GM21367 (cell line): ENCODE results near the gene FANCE.

Experiments used
- ATAC-seq: cut with Tn5 transposase; IDR thresholded peaks from one replicate; pipeline ENCODE4 v1.9.1; 2021; ENCODE audit not compliant: unreplicated experiment

Gene FANCE

DNA sequence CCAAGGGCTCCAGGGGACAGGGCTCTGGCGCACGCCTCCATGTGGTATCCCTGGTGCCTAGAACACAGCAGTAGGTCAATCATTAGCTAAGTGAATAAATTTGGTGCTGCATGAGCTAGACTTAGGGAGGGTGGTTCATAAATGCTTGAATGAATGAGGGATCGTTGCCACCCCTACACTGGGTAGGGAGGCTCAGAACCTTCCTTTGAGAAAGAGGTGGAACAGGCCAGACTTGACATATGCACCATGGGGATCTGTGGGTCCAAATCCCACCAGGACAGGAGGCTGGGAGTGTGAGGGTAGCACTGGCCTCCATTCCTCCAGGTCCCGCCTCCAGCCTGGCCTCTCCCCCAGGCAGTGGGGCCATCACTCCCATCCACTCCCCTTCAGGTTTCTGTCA lies 30.9 kb downstream of the FANCE start:
- no peak for ATAC-seq

- ATAC-seq = no peak
Observed at GRCh38 chr6:35483490-35483889, 31.4 kb downstream of the FANCE start.

DNA sequence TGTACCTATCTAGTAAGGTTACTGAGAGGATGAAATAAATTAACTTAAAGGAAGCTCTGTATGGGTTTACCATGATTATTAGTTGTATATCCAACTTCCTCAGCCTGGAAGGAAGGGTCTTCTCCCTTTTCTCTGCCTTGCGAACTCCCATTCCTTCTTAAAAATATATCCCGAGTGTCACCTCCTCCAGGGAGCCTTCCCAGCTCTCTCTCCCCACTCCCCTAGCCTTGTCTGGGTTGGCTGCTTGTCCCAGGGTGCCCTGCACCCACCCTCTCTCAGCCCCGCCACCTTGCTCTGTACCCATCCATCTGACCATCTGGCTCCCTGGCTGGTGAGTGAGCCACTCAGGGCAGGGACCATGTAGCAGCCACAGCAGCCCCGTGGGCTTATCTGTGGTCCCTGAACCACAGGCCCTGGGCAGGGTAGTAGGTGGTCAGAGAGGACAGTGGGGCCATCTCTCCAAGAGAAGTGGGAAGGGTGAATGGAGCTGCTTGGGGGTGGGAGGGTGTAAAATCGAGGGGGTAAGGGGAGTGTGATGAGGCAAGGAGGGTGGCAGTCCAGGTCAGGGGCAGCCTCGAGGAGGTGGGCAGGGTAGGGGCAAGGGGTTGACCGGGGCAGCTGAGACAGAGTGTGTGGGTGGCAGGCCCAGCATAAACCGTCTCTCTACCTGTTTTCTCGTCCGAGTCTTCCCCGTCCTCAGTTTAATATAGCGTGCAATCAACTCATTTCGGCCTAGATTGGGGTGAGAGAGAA lies 31.9 kb downstream of the FANCE start:
- ATAC-seq = no peak

DNA sequence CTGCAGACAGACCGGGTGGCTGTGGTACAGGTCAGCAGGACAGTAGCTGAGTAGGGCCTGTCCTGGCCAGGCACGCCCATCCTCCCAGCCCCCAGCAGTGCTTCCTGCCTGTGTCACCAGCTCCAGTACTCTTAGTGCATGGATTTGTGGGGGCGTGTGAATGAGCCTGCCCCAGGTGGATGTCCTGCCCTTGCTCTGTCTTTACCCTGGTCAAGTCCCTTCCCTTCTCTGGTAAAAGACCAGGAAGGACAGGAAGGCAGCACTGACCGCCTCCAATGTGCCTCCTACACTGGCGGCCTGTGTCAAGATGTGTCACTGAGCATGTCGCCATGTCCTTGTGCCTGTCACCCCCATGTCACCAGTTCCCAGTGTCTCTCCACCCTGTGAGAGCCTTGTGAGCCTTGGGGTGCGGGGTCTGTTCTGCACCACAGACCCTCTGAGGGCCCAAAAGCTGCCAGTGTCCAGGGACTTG lies 32.8 kb downstream of the FANCE start:
- no peak for ATAC-seq

GRCh38 chr6:35485402-35485877 lies 33.3 kb downstream of the FANCE start:
- ATAC-seq = no peak

GRCh38 chr6:35486005-35486925 lies 34.1 kb downstream of the FANCE start:
- no peak for ATAC-seq

DNA sequence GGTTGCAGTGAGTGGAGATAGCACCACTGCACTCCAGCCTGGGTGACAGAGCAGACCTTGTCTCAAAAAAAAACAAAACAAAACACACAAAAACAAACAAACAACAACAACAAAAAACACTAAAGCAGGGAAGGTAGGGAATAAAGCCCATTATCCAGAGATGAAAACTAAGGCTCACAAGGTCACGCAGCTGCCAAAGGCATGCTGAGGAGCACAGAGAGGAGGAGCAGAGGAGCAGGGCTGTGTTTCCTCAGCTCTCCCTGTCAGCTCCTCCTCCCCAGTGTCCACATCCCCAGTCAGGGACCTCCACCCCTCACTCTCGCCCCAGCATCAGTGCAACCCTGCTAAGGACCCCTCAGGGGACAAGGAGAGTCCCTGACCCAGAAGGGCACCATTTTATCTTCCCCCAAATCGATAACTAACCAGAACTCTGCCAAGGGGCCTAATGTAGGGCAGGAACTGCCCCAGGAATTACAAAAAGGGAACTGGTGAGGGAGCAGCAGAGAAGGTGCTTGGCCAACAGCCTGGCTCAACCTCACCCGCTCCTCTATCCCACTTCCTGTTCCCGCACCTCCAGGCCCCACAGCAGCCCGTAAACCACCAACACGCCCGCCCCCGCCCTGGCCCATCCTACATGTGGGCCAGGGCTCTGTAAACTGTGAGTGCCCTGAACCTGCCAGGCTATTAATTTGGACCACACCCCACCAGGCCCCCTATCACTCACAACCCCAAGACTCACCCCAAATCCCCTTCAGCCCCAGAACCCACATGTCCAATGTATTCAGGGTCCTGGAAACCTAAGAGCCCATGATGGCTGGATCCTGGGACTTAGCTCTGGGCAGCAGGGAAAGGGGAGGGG lies 35.7 kb downstream of the FANCE start:
- no peak for ATAC-seq

GRCh38 chr6:35488517-35488862 lies 36.4 kb downstream of the FANCE start:
- ATAC-seq = no peak

DNA sequence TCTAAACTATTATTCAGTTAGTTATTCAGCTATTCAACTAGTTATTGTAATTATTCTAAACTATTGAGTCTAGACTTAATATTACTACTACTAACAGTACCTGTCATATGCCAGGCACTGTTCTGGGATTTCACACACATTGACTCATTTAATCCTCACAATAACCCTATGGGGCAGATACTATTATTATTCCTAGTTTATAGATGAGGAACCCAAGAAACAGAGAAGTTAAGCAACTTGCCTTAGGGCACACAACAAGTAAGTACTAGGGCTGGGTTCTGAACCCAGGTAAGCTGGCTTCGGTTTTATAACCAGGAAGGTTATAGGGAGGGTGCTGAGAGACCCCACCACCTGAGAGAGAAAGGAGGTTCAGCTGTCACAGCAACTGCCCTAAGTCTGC lies 36.9 kb downstream of the FANCE start:
- no peak for ATAC-seq

GRCh38 chr6:35489995-35490791 lies 38.1 kb downstream of the FANCE start:
- ATAC-seq = no peak

GRCh38 chr6:35490821-35491557 lies 38.9 kb downstream of the FANCE start:
- ATAC-seq = no peak

- ATAC-seq = no peak
Observed at GRCh38 chr6:35491558-35492257, 39.6 kb downstream of the FANCE start.

- no peak for ATAC-seq
Observed at GRCh38 chr6:35492258-35492973, 40.3 kb downstream of the FANCE start.

- ATAC-seq = no peak
Observed at GRCh38 chr6:35492974-35493284, 40.8 kb downstream of the FANCE start.

DNA sequence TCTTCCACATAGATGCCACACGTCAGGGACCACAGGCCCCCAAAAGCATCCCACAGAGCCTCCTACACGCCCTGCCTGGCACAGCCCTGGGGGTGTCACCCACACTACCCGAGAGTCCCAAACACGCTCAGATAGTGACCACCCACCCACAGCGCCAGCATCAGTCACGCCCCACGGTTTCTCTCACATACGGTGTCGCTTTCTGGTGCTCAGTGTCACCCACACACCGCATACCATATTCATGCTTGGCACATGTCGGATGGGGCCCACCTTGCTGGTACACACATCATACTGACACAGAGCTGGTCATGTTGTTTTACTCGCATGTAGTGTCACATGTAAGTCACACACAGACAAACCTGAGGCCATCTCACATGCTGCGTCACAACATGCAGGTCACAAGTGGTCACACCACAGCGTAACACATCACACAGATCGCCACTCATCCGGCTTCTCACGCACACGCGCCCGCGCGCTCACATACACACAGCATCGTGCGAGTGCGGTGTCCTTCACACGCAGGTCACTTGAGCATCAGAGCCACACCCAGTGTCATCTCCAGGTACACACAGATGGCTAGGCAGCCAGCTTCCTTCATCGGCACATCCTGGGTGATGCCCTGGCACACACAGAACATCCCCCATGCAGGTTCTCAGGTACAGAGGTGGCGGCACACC lies 41.3 kb downstream of the FANCE start:
- no peak for ATAC-seq

GRCh38 chr6:35494161-35494563 lies 42.0 kb downstream of the FANCE start:
- no peak for ATAC-seq

DNA sequence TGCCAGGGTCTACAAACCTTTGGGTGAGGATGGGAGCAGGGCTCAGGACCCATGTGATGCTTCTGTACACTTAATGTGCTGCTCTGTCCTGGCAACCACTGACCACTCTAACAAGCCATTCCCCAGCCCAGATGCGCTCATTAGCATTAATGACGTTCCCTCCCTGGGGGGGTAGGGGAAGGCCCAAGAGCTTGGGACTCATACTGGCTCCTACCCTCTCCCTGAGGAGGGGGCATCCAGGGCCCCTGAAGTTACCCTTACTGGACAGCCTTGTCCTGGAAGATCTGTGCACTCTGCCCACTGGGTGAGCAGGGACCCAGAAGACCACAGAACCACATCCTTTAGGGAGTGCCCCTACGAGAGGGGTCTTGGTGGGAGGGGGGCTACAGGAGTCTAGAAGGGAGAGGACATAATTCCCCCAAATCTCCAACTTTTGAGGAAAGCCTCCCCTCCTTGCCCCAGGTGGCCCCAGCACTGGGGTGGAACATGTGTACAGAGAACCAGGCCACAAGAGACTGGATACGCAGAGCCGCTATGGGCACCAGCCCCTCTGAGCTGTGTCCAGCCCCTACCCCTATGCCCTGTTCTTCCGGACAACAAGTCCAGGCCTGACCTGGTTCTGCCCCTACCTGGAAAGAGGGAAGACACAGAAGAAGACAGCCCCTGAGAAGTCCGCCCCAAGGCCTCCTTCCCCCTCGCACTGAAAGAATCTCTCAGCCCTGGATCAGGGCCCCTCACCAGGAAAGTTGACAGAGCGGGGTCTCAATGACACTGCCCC lies 43.3 kb downstream of the FANCE start:
- ATAC-seq = no peak
